ENCODE results near the gene AKAP8. TPM values are rescaled to one million over a fixed set of nuclear protein-coding genes. Genes with fewer than 3 reads are reported as not detected.
"Not testable (repeated sequence)": the region's sequence is repeated elsewhere in the genome, so short reads cannot be mapped to it uniquely, and the experiment has no call there.

Gene AKAP8
- total RNA-seq, 2 experiments from 2014 or later, result 47.6 to 48.2 TPM

DNA sequence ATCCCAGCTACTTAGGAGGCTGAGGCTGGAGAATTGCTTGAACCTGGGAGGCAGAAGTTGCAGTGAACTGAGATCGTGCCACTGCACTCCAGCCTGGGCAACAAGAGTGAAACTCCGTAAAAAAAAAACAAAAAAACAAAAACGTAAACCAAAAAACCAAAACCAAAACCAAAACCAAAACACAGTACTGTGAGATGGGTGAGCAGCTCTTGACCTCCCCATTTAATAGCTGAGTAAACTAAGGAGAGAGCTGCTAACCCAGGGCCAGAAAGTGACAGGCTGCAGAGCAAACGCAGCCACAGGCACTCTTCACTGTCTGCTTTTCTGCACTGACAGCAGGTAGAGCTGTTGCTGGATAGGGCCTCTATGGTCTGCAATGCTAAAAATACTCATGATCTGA lies 19.6 kb downstream of the AKAP8 start:
- H3K9me3 Mint-ChIP-seq; intact Hi-C loops (cut with micrococcal nuclease); ATAC-seq; DNase-seq; H3K4me3 Mint-ChIP-seq; H3K27me3 Mint-ChIP-seq; H3K4me1 Mint-ChIP-seq (ENCODE audit: low read depth): not testable (repeated sequence)
- CTCF ChIA-PET, result interaction anchor here (1.0 to 1.5 kb wide), 4 partner anchors 10 to 97 kb away, joined by 3 to 4 read pairs (median 3); partner anchors contain the start of genes AKAP8 and AKAP8L
- H3K36me3 Mint-ChIP-seq (ENCODE audit: low read depth), result peaks cover 50% of the 10 kb centered on the region
- POLR2A ChIA-PET, result interaction anchor here (0.8 to 5.3 kb wide), 4 partner anchors 8 to 26 kb away, joined by 4 to 34 read pairs (median 8); partner anchors contain the start of gene AKAP8
- peak overlapping the region; percentile 49 for H3K27ac Mint-ChIP-seq

GRCh38 chr19:15358918-15359317 lies 20.7 kb downstream of the AKAP8 start:
- intact Hi-C loops (cut with micrococcal nuclease), result no loop called here
- peaks cover 2% of the 10 kb centered on the region for H3K4me1 Mint-ChIP-seq (ENCODE audit: low read depth)
- no peak overlapping the region for H3K4me3 Mint-ChIP-seq
- no peaks in the 10 kb centered on the region for H3K27me3 Mint-ChIP-seq
- DNase-seq (no peak), ATAC-seq (no peak)
- peaks cover 59% of the 10 kb centered on the region for H3K36me3 Mint-ChIP-seq (ENCODE audit: low read depth)
- TF ChIP-seq CTCF (IDR thresholded peaks at IDR 0.05), result no peak
- ChIA-PET CTCF (interaction anchor here (1.1 to 1.6 kb wide), 3 partner anchors 9 to 77 kb away, joined by 3 read pairs; no protein-coding TSS in a partner anchor), POLR2A (interaction anchor here (0.6 to 5.3 kb wide), 7 partner anchors 9 to 149 kb away, joined by 3 to 34 read pairs (median 4); partner anchors contain the start of gene AKAP8)
- H3K27ac Mint-ChIP-seq, result peak overlapping the region; percentile 37
- no peaks in the 10 kb centered on the region for H3K9me3 Mint-ChIP-seq

DNA sequence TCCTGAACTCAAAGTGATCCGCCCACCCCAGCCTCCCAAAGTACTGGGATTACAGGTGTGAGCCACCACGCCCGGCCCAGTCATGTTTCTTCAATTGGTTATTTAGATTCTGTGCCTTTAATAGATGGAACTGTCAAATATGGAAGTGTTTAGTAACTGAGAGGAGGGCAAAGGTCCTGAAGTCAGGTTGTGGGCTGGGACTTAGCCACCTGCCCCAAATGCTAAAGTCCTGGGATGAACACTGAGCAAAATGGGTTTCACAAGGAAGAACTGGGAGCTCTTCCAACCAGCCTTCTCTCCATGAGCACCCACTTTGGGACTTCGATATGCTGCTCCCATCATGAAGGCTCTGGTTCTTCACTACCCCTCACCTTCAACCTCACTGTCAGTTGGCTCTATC lies 21.7 kb downstream of the AKAP8 start:
- DNase-seq (no peak), ATAC-seq (no peak)
- no peak for TF ChIP-seq CTCF (IDR thresholded peaks at IDR 0.05)
- CTCF ChIA-PET, result interaction anchor here (0.8 to 1.6 kb wide), 2 partner anchors 9 to 50 kb away, joined by 3 read pairs; no protein-coding TSS in a partner anchor
- peaks cover 59% of the 10 kb centered on the region for H3K36me3 Mint-ChIP-seq (ENCODE audit: low read depth)
- no peaks in the 10 kb centered on the region for H3K9me3 Mint-ChIP-seq
- intact Hi-C loops (cut with micrococcal nuclease), result no loop called here
- no peak overlapping the region for H3K27ac Mint-ChIP-seq
- POLR2A ChIA-PET, result interaction anchor here (0.6 to 5.3 kb wide), 6 partner anchors 10 to 658 kb away, joined by 3 to 34 read pairs (median 4); partner anchors contain the start of gene AKAP8
- H3K27me3 Mint-ChIP-seq, result no peaks in the 10 kb centered on the region
- H3K4me1 Mint-ChIP-seq (ENCODE audit: low read depth), result peaks cover 2% of the 10 kb centered on the region
- no peak overlapping the region for H3K4me3 Mint-ChIP-seq

GRCh38 chr19:15354566-15355296 lies 24.9 kb downstream of the AKAP8 start:
- ChIA-PET POLR2A (interaction anchor here (0.7 to 1.0 kb wide), 3 partner anchors 49 to 71 kb away, joined by 4 read pairs; no protein-coding TSS in a partner anchor), CTCF (no interaction called here)
- Mint-ChIP-seq H3K27ac (no peak overlapping the region), H3K4me3 (no peak overlapping the region), H3K9me3 (no peaks in the 10 kb centered on the region), H3K36me3 (ENCODE audit: low read depth) (peaks cover 45% of the 10 kb centered on the region), H3K4me1 (ENCODE audit: low read depth) (no peaks in the 10 kb centered on the region), H3K27me3 (no peaks in the 10 kb centered on the region)
- DNase-seq (no peak), ATAC-seq (no peak)
- no peak for TF ChIP-seq CTCF (IDR thresholded peaks at IDR 0.05)
- intact Hi-C loops (cut with micrococcal nuclease), result no loop called here

DNA sequence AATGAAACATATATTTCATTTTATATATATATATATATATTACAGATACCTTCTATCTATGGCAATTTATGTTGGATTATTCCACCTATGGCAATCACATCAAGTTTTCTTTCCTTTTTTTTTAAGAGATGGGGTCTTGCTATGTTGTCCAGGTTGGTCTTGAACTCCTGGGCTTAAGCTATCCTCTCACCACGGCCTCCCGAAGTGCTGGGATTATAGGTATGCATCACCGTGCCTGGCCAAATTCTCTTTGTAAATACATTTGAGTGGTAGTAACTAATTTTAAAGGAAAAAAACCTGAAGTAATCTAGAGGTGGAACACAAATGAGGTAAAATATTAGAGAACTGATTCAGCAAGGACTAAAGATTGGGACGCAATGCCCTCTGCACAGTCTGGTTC lies 25.7 kb downstream of the AKAP8 start:
- no peak for TF ChIP-seq CTCF (IDR thresholded peaks at IDR 0.05)
- DNase-seq (no peak), ATAC-seq (no peak)
- Mint-ChIP-seq H3K27ac (no peak overlapping the region), H3K27me3 (no peaks in the 10 kb centered on the region), H3K36me3 (ENCODE audit: low read depth) (peaks cover 40% of the 10 kb centered on the region), H3K4me3 (no peak overlapping the region), H3K4me1 (ENCODE audit: low read depth) (no peaks in the 10 kb centered on the region), H3K9me3 (no peaks in the 10 kb centered on the region)
- ChIA-PET CTCF (interaction anchor here (1.0 kb wide), 1 partner anchor 11 kb away, joined by 3 read pairs; no protein-coding TSS in a partner anchor), POLR2A (interaction anchor here (0.7 kb wide), 1 partner anchor 70 kb away, joined by 4 read pairs; no protein-coding TSS in a partner anchor)
- intact Hi-C loops (cut with micrococcal nuclease), result no loop called here

- H3K4me1 Mint-ChIP-seq (ENCODE audit: low read depth); intact Hi-C loops (cut with micrococcal nuclease); DNase-seq; H3K27me3 Mint-ChIP-seq; H3K9me3 Mint-ChIP-seq; H3K4me3 Mint-ChIP-seq; ATAC-seq; H3K27ac Mint-ChIP-seq: not testable (repeated sequence)
- POLR2A ChIA-PET, result interaction anchor here (1.1 kb wide), 1 partner anchor 14 kb away, joined by 3 read pairs; no protein-coding TSS in a partner anchor
- CTCF ChIA-PET, result interaction anchor here (1.0 to 1.1 kb wide), 2 partner anchors 27 to 261 kb away, joined by 3 to 4 read pairs; partner anchors contain the start of gene AKAP8
- peaks cover 27% of the 10 kb centered on the region for H3K36me3 Mint-ChIP-seq (ENCODE audit: low read depth)
Observed at GRCh38 chr19:15352535-15352934, 27.1 kb downstream of the AKAP8 start.

DNA sequence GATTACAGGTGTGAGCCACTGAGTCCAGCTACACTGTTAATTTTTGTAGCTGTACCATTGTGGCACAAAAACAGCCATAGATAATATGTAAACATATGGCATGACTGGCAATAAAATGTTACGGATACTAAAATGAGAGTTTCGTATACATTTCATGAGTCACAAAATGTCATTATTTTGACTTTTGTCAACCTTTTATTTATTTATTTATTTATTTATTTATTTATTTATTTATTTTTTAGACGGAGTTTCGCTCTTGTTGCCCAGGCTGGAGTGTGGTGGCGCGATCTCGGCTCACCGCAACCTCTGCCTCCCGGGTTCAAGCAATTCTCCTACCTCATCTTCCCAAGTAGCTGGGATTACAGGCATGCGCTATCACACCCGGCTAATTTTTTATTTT lies 38.3 kb downstream of the AKAP8 start:
- H3K4me1 Mint-ChIP-seq (ENCODE audit: low read depth); H3K27me3 Mint-ChIP-seq; H3K4me3 Mint-ChIP-seq; H3K36me3 Mint-ChIP-seq (ENCODE audit: low read depth); H3K27ac Mint-ChIP-seq; CTCF ChIA-PET; DNase-seq; ATAC-seq; POLR2A ChIA-PET; intact Hi-C loops (cut with micrococcal nuclease); H3K9me3 Mint-ChIP-seq: not testable (repeated sequence)
